WI38 (cell line): Measurements from ENCODE around the gene GTF2H3.

Experiments used
- H3K4me3 ChIP-seq: 2 replicates; pipeline ENCODE4 v1.5.1; 2011; ENCODE audit warnings: low read depth, mild to moderate bottlenecking, control low read depth, low read length
- CTCF ChIP-seq: IDR thresholded peaks from 2 replicates; pipeline ENCODE4 v1.5.1; 2012; ENCODE audit warnings: low read depth, mild to moderate bottlenecking, control low read depth, low read length

The GTF2H3 gene

GRCh38 chr12:123686636-123687190 lies 53.1 kb downstream of the GTF2H3 start:
- no peak overlapping the region for H3K4me3 ChIP-seq
- no peak for TF ChIP-seq CTCF

- TF ChIP-seq CTCF, result no peak
- H3K4me3 ChIP-seq, result no peak overlapping the region
These were observed 56.7 kb downstream of the GTF2H3 start for GRCh38 chr12:123690191-123690840.

- H3K4me3 ChIP-seq, result no peak overlapping the region
- no peak for TF ChIP-seq CTCF
These were observed 62.6 kb downstream of the GTF2H3 start for GRCh38 chr12:123696207-123696606.

- H3K4me3 ChIP-seq, result no peak overlapping the region
- no peak for TF ChIP-seq CTCF
These were observed 63.0 kb downstream of the GTF2H3 start for GRCh38 chr12:123696646-123697045.

- H3K4me3 ChIP-seq, result no peak overlapping the region
- no peak for TF ChIP-seq CTCF
These were observed 72.3 kb downstream of the GTF2H3 start for GRCh38 chr12:123705935-123706334.

- no peak overlapping the region for H3K4me3 ChIP-seq
- no peak for TF ChIP-seq CTCF
These were observed 73.8 kb downstream of the GTF2H3 start for GRCh38 chr12:123707466-123707865.
